CD4-positive, alpha-beta T cell treated with Interleukin-21 for 1 hour (primary cell): ENCODE data around the gene ASMTL.

Experiments
- DNase-seq: peaks from one replicate; pipeline ENCODE4 v3.0.0-alpha.2; 2020

The ASMTL gene

DNA sequence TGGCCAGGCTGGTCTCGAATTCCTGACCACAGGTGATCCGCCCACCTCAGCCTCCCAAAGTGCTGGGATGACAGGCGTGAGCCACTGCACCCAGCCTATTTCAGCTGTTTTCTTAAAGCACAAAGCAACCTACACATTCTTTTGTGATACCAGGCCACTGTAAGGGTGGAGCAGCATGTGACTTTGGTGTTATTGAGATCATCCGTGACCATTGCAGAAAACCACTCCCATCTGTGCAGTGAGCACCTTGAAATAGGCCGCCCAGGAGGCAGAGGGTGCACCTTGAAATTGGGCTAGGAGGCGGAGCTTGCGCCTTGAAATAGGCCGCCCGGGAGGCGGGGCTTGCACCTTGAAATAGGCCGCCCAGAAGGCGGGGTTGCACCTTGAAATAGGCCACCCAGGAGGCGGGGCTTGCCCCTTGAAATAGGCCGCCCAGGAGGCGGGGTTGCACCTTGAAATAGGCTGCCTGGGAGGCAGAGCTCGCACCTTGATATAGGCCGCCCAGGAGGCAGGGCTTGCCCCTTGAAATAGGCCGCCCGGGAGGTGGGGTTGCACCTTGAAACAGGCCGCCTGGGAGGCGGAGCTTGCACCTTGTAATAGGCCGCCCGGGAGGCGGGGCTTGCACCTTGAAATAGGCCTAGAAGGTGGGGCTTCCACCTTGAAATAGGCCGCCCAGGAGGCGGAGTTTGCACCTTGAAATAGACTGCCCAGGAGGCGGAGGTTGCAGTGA lies 51.8 kb downstream of the ASMTL start:
- DNase-seq, result no peak

DNA sequence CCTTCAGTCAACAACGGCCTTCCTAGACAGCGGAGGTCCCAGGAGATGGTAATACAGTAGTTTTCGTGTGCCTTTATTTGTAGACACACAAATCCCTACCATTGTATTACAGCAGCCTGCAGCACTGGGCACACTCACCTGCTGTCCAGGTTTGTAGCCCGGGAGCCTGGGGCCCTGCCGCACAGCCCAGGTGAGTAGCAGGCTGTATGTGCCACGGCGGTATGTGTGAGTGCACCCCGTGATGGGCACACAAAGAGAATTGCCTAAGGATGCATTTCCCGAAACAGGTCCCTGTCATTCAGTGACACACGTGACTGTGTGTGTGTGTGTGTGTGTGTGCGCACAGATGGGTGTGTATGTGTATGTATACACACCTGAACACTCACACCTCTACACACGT lies 52.7 kb downstream of the ASMTL start:
- DNase-seq, result no peak

DNA sequence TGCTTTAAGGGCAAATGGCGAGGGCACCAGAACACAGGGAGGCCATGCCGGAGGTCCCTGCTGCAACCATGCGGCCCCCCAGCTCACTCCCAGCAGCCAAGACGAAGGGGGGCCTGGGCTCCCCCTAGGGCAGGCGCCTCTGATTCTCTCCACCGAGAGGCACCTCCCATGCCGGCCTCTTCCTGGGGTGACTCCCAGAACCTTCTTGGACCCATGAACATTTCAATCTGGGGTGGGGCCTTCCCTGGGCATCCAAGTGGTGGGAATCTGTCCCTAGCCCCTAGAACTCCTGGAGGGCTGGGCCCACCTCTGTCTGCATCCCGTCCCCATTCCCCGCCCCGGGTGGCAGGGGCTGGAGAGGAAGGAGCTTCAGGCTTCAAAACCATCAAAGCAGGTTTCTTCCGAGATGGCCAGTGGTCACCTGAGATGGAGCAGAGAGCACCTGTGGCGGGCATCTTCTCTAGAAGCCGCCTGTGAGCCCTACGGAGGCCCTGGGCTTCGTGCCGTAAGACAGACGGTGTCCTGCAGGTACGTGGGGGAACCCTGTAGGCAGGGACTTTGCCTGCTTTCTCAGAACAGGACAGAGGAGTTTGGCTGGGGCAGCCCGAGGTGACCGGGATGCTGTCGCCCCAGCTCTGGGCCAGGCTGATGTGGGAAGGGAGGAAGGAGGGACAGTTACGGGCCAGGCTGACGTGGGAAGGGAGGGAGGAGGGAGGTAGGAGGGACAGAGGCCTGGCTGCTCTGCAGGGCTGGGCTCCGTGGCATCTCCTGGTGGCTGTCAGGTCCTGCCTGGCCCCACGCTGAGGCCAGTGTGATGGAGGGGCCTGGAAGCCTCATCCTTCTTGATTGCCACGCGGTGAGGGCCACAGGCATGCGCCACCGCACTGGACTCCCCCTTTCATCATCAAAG lies 54.0 kb downstream of the ASMTL start:
- DNase-seq, result no peak

DNA sequence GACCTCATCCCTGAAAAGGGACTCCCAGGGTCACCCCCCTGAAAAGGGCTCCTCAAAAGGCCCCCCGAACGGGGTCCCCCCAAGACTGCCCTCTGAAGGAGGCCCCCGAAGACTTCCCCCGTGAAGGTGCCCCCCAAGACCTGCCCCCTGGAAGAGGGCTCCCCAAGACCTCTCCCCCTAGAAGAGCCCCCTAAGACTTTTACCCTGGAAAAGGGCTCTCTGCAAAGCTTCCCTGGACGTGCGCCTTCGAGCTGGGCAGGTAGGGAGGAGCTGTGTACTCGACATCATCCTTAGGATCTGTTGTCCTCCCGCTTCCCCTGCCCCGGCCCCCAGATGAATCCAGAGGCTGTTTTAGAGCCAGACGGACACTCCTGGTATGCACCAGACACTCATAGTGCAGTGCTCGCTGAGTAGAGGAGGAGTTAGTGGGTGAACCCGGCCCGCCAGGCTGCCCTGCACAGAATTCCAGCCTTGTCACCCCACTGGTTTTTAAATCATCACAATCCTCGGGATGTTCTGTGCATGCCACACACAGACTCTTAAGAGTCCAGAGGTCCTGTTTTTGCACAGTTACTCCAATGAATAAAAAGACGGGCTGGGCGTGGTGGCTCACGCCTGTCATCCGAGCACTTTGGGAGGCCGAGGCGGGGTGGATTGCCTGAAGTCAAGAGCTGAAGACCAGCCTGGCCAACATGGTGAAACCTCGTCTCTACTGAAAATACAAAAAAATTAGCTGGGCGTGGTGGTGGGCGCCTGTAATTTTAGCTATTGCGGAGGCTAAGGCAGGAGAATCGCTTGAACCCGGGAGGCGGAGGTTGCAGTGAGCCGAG lies 55.1 kb downstream of the ASMTL start:
- DNase-seq, result no peak

DNA sequence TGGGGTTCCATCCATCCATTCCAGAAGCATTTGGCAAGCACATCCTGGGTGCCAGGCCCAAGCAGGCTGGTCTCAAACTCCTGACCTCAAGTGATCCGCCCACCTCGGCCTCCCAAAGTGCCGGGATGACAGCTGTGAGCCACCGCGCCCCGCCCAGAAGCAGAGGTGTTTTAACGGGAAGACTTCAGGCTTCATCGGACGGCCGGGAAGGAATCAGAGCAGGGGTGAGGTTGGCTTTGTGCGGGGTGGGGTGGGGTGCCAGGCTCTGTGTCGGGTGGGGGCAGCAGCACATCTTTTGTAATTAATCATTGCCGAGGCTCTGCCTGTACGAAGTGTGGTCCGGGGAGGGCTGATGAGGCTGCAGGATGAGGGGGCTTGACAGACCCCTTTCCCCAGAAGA lies 55.7 kb downstream of the ASMTL start:
- no peak for DNase-seq

DNA sequence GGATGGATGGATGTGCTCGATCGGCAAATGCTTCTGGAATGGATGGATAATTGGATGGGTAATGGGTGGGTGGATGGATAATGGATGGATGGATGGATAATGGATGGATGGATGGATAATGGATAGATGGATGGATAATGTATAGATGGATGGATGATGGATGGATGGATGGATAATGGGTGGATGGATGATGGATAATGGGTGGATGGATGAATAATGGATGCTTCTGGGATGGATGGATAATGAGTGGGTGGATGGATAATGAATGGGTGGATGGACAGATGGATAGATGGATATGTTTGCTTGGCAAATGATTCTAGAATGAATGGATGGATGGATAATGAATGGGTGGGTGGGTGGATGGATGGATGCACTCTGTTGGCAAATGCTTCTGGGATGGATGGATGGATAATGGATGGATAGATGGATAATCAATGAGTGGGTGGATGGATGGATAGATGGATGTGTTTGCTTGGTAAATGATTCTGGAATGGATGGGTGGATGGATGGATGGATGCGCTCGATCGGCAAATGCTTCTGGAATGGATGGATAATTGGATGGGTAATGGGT lies 57.0 kb downstream of the ASMTL start:
- DNase-seq, result no peak

DNA sequence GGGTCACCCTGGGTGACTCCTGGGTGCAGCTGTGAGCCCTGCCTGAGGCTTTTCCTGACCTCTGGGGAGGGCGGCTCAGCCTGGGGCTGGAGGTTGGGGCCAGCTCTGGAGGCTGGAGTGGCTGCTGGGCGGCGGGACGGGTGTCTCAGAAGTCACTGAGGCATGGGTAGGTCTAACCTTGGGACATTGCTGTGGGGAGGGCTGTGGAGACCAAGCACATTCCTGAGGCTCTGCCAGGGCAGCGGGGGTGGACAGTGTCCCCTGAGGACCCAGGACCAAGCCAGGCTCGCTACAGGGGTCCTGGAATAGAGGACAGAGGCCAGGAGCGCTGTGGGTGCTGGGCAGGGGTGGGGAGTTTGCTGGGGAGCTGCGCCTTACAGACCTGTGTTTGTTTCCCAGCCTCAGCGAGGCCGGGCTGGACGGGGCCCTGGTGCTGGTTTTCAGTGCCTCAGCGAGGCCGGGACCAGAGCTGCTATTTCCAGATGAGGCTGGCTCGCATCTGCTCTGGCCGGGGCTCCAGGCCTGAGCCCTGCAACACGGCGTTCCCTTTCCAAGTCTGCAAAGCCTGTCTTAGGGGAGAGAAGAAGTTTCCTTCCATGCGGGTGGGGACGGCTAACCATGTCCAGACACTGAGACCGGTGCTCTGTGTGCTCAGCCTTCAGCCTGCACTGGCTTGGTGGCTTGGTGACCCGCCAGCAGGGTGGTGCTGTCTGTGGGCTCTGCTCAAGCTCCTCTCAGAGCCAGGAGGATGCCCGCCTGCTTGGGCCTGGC lies 57.8 kb downstream of the ASMTL start:
- DNase-seq, result no peak

DNA sequence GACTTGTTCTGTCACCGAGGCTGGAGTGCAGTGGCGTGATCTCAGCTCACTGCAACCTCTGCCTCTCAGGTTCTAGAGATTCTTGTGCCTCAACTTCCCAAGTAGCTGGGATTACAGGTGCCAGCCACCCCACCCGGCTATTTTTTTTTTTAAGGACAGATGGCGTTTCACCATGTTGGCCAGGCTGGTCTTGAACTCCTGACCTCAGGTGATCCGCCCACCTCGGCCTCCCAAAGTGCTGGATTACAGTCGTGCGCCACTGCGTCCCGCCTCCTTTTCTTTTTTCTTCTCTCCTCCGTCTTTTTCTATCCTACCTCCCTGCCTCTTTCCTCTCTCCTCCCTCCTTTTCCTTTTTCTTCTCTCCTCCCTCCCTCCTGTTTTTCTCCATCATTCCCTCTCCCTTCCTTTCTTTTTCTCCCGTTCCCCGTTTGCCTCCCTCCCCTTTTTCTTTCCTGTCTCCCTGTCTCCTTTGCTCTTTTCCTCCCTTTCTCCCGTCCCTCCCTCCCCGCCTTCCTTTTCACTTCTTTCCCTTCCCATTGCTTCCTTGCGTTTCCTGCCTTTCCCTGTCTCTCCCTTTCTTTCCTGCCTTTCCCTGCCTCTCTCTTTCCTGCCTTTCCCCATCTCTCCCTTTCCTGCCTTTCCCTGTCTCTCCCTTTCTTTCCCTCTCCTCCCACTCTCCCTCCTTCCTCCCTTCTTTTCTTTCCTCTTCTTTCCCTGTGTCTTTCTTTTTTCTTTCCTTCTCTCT lies 58.7 kb downstream of the ASMTL start:
- no peak for DNase-seq

DNA sequence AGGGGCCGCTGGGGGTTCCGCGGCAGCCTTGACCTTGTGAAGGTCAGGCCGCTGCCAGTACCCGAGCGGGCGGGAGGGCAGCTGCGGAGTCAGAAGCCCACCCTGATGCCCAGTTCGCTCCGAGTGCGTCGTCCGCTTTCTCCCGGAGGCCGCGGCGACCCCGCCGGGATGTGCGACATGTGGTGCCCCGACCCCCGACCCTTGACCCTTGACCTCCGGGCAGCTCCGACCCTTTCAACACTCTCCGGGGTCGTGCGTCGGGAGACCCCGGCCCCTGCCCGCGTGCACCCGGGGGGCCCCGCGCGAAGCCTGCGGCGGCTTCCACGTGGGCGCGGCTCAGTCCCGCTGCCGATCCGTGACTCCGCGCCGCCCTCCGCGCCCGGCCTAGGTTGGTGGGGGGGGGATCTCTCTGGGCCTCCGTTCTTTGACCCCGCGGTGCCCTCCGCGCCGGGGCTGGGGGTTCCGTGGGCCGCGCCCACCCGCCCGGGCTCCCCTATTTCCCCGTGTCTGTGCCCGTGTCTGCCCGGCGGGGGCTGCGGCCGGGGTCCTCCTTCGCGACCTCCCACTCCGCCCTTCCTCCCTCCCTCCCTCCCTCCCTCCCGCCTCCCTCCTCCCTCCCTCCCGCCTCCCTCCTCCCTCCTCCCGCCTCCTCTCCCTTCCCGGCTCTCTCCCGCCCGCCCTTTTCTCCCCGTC lies 60.2 kb downstream of the ASMTL start:
- no peak for DNase-seq

DNA sequence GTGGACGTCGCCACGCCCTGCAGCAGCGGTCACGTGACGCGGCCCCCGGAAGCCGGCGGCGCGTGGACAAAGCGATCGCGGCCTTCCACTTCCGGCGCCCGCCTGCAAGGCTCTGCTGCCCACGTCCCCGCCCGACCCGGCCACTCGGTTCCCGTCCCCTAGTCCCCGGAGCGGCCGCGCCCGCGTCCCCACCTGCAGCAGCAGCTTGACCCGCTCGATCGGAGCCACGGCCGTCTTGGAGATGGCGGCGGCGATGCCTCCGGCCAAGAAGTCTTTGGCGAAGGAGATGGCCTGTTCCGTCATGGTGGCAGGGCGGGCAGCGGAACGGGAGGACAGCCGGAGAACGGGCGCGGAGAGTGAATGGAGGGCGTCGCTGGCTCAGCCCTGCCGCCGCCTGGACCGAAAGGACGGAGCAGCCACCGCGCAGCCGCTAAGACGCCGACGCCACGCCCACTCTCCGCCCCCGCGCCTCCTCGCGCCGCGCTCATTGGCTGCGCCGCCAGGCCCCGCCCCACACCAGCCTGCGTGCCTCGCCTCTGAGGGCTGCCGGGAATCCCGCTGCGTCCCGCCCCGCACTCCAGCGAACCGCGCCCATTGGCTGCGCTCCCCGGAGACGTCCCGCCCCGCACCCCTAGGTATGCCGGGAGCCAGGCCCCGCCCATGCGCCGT lies 60.9 kb downstream of the ASMTL start, which contains the start of gene SLC25A6:
SLC25A6 (minus strand) TSS at position 407 of the 669 bp plus-strand sequence; CDS start at position 303, 104 bp downstream.
- peak; percentile 99 for DNase-seq

DNA sequence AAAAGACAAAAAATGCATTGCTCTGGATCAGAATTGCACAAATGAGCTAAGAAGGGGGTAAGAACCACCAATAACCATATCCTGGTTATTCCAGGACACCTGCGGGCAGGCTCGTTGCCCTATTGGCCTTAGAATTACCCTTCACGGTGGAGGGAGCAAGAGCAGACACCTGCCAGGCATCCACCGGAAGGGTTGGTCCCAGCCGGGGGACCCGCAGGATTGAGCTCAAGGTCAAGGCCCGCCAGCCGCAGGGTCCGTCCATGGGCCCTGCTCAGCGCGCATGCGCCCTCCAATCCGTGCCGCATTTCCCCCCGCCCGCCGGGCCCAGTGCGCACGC lies 61.4 kb downstream of the ASMTL start:
- DNase-seq, result peak; percentile 93

DNA sequence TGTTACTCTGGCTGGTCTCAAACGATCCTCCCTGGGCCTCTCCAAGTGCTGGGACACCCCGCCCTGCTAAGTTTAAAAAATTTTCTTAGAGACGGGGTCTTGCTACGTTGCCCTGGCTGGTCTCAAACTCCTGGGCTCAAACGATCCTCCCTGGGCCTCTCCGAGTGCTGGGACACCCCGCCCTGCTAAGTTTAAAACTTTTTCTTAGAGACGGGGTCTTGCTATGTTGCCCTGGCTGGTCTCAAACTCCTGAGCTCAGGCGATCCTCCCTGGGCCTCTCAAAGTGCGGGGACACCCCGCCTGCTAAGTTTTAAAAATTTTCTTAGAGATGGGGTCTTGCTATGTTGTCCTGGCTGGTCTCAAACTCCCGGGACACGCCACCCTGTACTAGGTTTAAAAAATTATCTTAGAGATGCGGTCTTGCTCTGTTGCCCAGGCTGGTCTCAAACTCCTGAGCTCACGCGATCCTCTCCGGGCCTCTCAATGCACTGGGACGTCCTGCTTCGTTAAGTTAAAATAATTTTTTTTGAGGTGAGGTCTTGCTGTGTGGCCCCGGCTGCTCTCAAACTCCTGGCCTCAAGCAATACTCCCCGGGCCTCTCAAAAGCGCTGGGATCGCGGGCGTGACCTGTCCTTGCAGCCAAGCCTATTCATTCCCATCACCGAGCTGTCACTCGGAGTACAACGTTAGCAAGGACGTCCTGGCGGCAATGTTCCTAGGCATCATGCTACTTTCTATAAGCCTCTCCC lies 61.9 kb downstream of the ASMTL start:
- no peak for DNase-seq

DNA sequence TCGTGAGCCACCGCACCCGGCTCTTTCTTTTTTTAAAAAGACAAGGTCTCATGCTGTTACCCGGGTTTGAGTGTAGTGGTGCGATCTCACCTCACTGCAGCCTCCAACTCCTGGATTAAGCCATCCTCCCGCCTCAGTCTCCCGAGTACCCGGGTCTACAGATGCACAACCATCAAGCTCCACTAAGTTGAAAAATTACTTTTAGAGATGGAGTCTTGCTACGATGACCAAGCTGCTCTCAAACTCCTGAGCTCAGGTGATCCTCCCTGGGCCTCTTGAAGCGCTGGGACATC lies 62.8 kb downstream of the ASMTL start:
- DNase-seq, result no peak

DNA sequence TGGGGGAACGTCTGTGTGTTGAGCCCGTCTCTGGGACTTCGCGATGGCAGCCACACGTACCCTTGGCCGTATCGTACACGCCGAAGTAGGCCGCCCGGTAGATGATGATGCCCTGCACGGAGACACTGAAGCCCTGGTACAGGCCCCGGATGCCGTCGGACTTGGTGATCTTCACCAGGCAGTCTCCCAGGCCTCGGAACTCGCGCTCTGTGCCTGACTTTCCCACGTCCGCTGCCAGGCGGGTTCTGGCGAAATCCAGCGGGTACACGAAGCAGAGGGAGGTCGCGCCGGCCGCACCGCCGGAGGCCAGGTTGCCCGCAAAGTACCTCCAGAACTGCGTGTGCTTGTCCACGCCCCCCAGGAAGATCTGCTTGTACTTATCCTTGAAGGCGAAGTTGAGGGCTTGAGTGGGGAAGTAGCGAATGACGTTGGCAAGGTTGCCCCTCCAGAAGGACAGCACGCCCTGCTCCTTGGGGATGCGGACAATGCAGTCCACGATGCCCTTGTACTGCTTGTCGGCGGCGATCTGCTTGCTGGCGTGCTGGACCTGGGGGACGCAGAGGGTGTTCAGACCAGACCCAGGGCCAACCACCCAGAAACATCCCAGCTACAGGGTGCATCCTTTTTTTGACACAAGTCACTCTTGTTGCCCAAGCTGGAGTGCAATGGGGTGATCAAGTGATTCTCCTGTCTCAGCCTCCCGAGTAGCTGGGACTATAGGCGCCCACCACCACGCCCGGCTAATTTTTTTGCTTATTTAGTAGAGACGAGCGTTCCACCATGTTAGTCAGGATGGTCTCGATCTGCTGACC lies 63.3 kb downstream of the ASMTL start:
- DNase-seq, result no peak

DNA sequence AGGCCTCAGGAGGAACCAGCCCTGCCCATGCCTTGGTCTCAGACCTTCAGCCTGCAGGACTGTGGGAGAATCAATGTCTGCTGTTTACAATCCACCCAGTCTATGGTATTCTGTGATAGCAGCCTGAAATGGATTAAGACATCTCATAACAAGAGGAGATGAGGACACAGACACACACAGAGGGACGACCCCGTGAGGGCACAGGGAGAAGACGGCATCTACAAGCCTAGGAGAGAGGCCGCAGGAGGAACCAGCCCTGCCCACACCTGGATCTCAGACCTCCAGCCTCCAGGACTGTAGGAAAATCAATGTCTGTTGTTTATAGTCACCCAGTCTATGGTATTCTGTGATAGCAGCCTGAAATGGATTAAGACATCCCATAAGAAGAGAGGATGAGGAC lies 64.1 kb downstream of the ASMTL start:
- no peak for DNase-seq

DNA sequence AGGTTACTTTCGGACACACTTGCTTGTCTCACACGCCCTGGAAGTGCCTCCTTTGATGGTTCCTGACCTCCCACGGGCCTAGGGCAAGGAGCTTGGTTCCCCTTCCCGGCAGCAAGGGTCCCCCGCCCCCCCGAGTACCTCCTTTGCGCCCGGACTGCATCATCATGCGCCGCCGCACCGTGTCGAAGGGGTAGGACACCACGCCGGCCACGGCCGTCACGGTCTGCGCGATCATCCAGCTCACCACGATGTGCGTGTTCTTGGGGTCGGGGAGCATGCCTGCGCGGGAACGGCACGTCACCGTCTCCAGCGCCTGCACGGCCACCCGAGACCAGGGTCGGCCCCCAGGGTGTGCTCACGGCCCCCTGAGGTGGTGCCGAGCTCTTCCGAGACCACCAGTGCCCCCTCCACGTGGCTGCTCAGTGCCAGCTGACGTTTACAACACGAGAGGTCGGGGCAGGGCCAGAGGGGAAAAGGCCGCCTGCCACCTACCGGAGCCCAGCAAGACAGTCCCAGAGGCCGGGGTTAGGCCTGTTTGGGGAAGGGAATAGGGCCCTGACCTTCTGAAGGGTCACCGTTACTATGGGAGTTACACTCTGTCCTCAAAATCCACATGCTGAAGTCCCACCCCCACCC lies 65.5 kb downstream of the ASMTL start:
- no peak for DNase-seq

DNA sequence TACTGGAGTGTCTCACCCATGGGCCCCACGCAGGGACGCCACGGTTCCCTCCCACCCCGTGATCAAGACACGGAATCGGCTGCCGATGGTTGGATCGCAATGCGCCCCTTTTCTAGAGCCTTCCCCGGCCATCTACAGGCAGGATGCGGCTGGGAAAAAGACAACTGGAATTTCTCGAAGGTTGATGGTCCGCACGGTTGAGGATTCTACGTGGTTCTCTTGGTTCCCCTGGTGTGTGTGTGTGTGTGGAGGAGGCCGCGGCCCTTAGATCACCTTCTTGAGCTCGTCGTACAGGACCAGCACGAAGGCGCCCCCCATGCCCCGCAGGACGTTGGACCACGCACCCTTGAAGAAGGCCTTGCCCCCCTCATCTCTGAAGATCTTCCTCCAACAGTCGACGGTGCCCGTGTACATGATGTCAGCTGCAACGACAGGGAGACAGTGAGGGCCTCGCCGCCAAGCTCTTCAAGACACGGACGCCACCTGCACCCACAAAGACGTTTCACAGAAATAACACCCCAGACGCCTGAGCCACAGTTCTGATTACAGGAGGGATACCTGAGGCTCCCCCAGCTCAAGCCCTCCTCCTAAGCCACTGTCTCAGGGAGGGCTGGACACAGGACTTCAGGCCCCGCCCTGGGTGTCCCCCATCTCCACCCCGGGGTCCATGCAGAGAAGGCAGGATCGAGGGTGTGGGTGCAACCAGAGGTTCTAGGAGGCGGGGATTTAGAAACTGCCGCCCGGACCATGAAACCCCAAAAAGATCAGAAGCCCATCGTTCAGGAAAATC lies 66.2 kb downstream of the ASMTL start:
- DNase-seq, result no peak
